A204.1 (cell line): Measurements from ENCODE around the gene CCNDBP1.
"Not testable (repeated sequence)": the region's sequence is repeated elsewhere in the genome, so short reads cannot be mapped to it uniquely, and the experiment has no call there.

ENCODE experiments used
- FAIRE-seq: peaks from 2 replicates; lab custom pipeline; 2012; peaks lifted over from hg19 to GRCh38; lab: Jason Lieb, UNC

Gene CCNDBP1

GRCh38 chr15:43185157-43186002 is at the start of gene CCNDBP1:
Gene CCNDBP1 (plus strand): TSS chr15:43185403. CDS start chr15:43185499, 96 bp downstream.
- peak; percentile 84 for FAIRE-seq

GRCh38 chr15:43143203-43143941 is 41.8 kb upstream of the CCNDBP1 start:
- no peak for FAIRE-seq

- no peak for FAIRE-seq
Observed at GRCh38 chr15:43144512-43144911, 40.7 kb upstream of the CCNDBP1 start.

GRCh38 chr15:43146184-43146583 is 39.0 kb upstream of the CCNDBP1 start:
- FAIRE-seq: no peak

- no peak for FAIRE-seq
Observed at GRCh38 chr15:43150191-43150929, 34.8 kb upstream of the CCNDBP1 start.

- no peak for FAIRE-seq
Observed at GRCh38 chr15:43151688-43152087, 33.5 kb upstream of the CCNDBP1 start.

- no peak for FAIRE-seq
Observed at GRCh38 chr15:43153269-43153668, 31.9 kb upstream of the CCNDBP1 start.

- FAIRE-seq: peak; percentile 40
Observed at GRCh38 chr15:43165801-43166325, 19.3 kb upstream of the CCNDBP1 start.

- FAIRE-seq: not testable (repeated sequence)
Observed at GRCh38 chr15:43167261-43167660, 17.9 kb upstream of the CCNDBP1 start.

- no peak for FAIRE-seq
Observed at GRCh38 chr15:43168192-43169107, 16.8 kb upstream of the CCNDBP1 start.

GRCh38 chr15:43169888-43170287 is 15.3 kb upstream of the CCNDBP1 start:
- no peak for FAIRE-seq

- not testable (repeated sequence) for FAIRE-seq
Observed at GRCh38 chr15:43175656-43176309, 9.4 kb upstream of the CCNDBP1 start.

GRCh38 chr15:43177147-43177546 is 8.1 kb upstream of the CCNDBP1 start:
- FAIRE-seq: not testable (repeated sequence)

GRCh38 chr15:43183270-43183669 is 1.9 kb upstream of the CCNDBP1 start:
- FAIRE-seq: no peak

- no peak for FAIRE-seq
Observed at GRCh38 chr15:43184407-43185124, 637 bp upstream of the CCNDBP1 start.

- no peak for FAIRE-seq
Observed at GRCh38 chr15:43186003-43186353, 775 bp downstream of the CCNDBP1 start.

- FAIRE-seq: peak; percentile 98
Observed at GRCh38 chr15:43187544-43188155, 2.4 kb downstream of the CCNDBP1 start.

GRCh38 chr15:43189296-43189695 is 4.1 kb downstream of the CCNDBP1 start:
- no peak for FAIRE-seq

GRCh38 chr15:43190178-43190577 is 5.0 kb downstream of the CCNDBP1 start:
- no peak for FAIRE-seq

GRCh38 chr15:43193710-43194109 is 8.5 kb downstream of the CCNDBP1 start:
- FAIRE-seq: peak; percentile 43
